ENCODE data around the gene DHRSX.

DNA sequence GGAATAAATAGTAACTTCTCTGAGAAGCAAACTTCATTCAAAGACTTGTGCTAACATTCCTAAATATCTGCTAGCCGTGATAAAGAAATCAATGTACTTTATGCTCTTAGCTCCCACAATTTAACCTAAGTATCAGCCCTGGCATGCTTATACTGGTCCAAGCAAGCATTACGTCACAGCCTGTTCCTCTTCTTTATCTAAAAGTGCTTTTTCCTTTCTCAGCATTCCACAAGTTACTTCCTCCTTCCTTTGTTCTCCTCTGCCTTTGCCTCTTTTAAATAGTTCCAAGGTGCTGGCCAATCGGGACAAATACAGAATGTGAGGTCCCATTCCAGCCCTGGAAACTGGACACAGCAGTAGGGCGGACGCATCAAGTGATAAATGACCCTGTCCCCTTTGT is 249.6 kb downstream of the DHRSX start:
- TF ChIP-seq, protein P1, sequence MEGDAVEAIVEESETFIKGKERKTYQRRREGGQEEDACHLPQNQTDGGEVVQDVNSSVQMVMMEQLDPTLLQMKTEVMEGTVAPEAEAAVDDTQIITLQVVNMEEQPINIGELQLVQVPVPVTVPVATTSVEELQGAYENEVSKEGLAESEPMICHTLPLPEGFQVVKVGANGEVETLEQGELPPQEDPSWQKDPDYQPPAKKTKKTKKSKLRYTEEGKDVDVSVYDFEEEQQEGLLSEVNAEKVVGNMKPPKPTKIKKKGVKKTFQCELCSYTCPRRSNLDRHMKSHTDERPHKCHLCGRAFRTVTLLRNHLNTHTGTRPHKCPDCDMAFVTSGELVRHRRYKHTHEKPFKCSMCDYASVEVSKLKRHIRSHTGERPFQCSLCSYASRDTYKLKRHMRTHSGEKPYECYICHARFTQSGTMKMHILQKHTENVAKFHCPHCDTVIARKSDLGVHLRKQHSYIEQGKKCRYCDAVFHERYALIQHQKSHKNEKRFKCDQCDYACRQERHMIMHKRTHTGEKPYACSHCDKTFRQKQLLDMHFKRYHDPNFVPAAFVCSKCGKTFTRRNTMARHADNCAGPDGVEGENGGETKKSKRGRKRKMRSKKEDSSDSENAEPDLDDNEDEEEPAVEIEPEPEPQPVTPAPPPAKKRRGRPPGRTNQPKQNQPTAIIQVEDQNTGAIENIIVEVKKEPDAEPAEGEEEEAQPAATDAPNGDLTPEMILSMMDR (IDR thresholded peaks at IDR 0.05) = no peak
- no peak for TF ChIP-seq POLR2A (IDR thresholded peaks at IDR 0.05)
